ENCODE results near the gene AATK.

AATK gene

DNA sequence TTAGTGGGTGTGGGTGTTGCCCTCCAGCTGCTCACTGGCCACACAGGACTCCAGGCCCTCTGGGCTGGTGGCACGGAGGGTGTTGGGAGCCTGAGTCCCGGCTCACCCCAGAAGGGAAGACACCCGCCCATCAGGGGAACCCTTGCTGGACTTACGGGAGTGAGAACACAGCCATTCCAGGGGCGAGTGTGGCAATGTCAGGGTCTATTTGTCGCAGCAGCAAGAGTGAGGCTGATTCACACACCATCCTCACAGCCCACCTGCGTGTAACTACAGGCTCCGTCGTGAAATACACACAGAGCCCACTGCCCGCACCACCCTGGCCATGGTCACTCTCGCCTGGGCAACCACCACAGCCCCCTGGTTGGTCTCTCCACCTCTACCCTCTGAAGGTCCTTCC is 17.8 kb upstream of the AATK start:
- no peaks in the 10 kb centered on the region for H3K4me1 Mint-ChIP-seq (ENCODE audit: low read depth in 2 of 2)
- H3K27me3 Mint-ChIP-seq: peaks cover 0 to 10% of the 10 kb centered on the region in 2 donors
- no peak for ATAC-seq (replicated peaks)
- peaks cover 2% of the 10 kb centered on the region for H3K36me3 Mint-ChIP-seq (ENCODE audit: insufficient read depth)
- no peak for DNase-seq
- no peak overlapping the region for H3K4me3 Mint-ChIP-seq
- no peaks in the 10 kb centered on the region for H3K9me3 Mint-ChIP-seq
- no peak overlapping the region for H3K27ac Mint-ChIP-seq

DNA sequence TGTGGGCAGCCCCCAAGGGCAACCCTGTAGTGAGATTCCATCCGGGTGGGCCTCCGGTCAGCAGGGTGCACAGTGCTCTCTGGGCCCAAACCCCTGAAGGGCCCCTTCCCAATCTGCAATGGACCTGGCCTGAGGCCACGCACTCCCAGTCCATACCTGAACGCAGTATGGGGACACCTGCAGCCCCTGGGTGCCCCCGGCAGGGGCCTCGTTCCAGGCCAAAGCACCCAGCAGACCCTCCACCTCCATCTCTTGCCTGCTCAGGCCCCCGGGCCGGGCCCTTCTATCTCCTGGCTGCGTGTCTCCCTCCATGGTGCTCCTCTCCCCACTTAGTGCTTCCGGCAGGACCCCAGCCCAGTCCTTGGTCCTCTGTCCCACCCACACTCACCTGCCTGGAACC is 17.3 kb upstream of the AATK start:
- no peak for DNase-seq
- Mint-ChIP-seq H3K4me1 (ENCODE audit: low read depth in 2 of 2) (no peaks in the 10 kb centered on the region), H3K9me3 (no peaks in the 10 kb centered on the region), H3K36me3 (ENCODE audit: insufficient read depth) (peaks cover 2% of the 10 kb centered on the region), H3K27ac (no peak overlapping the region), H3K27me3 (peaks cover 0 to 10% of the 10 kb centered on the region in 2 donors), H3K4me3 (no peak overlapping the region)
- ATAC-seq (replicated peaks): no peak

GRCh38 chr17:81182596-81182995 is 16.6 kb upstream of the AATK start:
- DNase-seq (no peak), ATAC-seq (replicated peaks) (no peak)
- Mint-ChIP-seq H3K4me1 (ENCODE audit: low read depth in 2 of 2) (no peaks in the 10 kb centered on the region), H3K36me3 (ENCODE audit: insufficient read depth) (peaks cover 2% of the 10 kb centered on the region), H3K27me3 (peaks cover 0 to 10% of the 10 kb centered on the region in 2 donors), H3K27ac (no peak overlapping the region), H3K4me3 (no peak overlapping the region), H3K9me3 (no peaks in the 10 kb centered on the region)

DNA sequence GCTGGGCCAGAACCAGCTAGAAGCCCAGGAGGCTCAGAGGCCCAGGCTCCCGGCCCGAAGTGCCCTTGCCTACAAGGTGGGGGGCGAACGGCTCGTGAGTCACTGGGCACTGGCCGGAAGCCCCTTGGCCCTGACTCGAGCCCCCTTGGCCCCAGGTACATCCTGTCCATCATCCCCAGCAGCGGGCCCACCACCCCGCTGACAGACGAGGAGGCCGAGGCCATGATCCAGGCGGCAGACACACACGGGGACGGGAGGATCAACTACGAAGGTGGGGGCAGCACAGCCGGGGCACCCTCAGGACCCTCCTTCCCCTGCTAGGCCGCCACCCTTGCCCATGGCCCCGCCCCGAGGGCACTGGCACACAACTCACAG is 15.8 kb upstream of the AATK start:
- Mint-ChIP-seq H3K4me3 (no peak overlapping the region), H3K27ac (no peak overlapping the region), H3K27me3 (peaks cover 0 to 10% of the 10 kb centered on the region in 2 donors), H3K36me3 (ENCODE audit: insufficient read depth) (peaks cover 2% of the 10 kb centered on the region), H3K9me3 (no peaks in the 10 kb centered on the region), H3K4me1 (ENCODE audit: low read depth in 2 of 2) (no peaks in the 10 kb centered on the region)
- DNase-seq (no peak), ATAC-seq (replicated peaks) (no peak)

- DNase-seq (no peak), ATAC-seq (replicated peaks) (no peak)
- peaks cover 0 to 10% of the 10 kb centered on the region in 2 donors for H3K27me3 Mint-ChIP-seq
- H3K4me3 Mint-ChIP-seq: no peak overlapping the region
- no peaks in the 10 kb centered on the region for H3K4me1 Mint-ChIP-seq (ENCODE audit: low read depth in 2 of 2)
- H3K9me3 Mint-ChIP-seq: no peaks in the 10 kb centered on the region
- no peak overlapping the region for H3K27ac Mint-ChIP-seq
- H3K36me3 Mint-ChIP-seq (ENCODE audit: insufficient read depth): peaks cover 2% of the 10 kb centered on the region
Observed at GRCh38 chr17:81180836-81181810, 15.1 kb upstream of the AATK start.

DNA sequence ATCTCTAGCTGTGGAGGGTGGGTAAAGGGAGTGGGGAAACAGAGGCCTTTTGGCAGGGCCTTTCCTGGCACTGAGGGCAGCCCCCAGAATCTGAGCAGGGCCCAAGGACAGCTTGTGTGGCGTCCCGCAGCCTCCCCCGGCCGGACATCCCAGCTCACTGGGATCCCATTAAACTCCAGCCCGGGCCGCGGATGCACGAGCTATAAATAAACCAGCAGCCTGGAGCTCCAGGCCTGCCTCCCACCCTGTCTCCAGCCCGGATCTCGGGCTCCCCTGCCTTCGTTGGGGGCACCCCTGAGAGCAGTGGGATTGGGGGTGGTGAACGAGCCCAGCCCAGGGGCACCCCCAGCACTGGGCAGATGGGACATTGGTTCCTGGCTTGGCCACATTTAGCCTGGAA is 13.8 kb upstream of the AATK start:
- Mint-ChIP-seq H3K27me3 (peaks cover 0 to 10% of the 10 kb centered on the region in 2 donors), H3K36me3 (ENCODE audit: insufficient read depth) (no peaks in the 10 kb centered on the region), H3K27ac (no peak overlapping the region), H3K4me3 (no peak overlapping the region), H3K9me3 (no peaks in the 10 kb centered on the region), H3K4me1 (ENCODE audit: low read depth in 2 of 2) (no peaks in the 10 kb centered on the region)
- ATAC-seq (replicated peaks): no peak
- no peak for DNase-seq

DNA sequence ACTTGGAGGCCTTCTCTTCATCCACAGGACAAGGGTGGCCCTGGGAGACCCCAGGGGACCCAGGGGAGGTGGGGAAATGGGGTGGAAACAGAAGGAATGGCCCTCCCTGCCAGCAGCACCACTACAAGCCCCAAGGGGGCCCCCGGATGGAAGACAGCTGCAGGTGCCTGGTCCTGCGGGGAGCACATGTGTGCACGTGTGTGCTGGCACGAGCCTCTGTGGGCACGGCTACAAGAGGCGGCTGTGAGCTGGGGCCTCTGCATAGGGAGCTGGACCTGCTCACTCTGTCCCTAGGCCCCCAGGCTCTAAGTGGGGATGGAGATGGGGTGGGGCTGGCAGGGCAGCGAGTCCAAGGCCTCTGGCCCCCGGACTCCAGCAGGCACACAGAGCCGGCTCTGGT is 13.2 kb upstream of the AATK start:
- no peaks in the 10 kb centered on the region for H3K4me1 Mint-ChIP-seq (ENCODE audit: low read depth in 2 of 2)
- no peaks in the 10 kb centered on the region for H3K9me3 Mint-ChIP-seq
- ATAC-seq (replicated peaks) (no peak), DNase-seq (no peak)
- H3K36me3 Mint-ChIP-seq (ENCODE audit: insufficient read depth): no peaks in the 10 kb centered on the region
- H3K4me3 Mint-ChIP-seq: no peak overlapping the region
- H3K27me3 Mint-ChIP-seq: peaks cover 0 to 5% of the 10 kb centered on the region in 2 donors
- no peak overlapping the region for H3K27ac Mint-ChIP-seq

DNA sequence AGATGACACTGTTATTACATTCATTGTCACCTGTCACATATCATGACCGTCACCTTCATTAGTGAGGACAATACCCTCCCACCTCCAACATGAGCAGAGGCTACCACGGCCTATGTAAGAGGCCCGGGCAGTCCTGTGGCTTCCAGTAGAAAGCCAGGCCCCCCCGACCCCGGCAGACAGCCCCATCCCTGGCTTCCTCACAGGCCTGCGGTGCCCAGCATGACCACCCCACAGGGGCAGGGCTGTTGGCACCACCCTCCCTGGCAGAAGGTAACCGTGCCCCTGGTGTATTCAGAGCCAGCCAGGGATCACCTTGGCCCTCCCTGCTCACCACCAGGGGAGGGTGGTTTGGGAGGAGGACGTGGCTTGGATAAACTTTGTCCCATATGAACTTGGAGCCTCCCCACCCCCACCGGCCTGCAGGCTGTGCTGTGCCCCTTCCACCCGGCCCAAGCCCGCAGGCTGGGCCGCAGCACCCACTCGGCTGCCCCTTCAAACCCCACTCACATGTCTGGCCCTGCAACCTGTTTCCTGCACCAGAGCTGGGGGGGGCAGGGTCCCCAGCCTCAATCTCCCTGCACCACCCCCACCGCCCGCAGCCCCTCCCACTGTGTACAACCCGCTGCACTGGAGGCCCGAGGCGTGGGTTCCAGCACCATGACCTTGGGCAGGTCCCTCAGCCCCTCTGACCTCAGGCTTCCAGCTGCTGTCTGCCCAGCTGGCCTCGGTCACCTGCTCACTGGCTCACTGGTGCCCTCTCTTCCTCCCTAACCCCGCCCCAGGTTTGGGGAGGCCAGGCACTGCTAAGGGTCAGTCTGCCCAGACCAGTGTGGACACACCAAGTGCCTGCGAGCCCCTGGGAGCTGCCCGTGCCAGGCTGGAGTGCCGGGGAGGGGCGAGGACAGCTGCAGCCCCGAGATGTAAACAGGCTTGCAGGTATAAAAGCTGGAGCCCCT is 12.4 kb upstream of the AATK start:
- Mint-ChIP-seq H3K36me3 (ENCODE audit: insufficient read depth) (no peaks in the 10 kb centered on the region), H3K4me1 (ENCODE audit: low read depth in 2 of 2) (no peaks in the 10 kb centered on the region), H3K4me3 (no peak overlapping the region), H3K27me3 (no peaks in the 10 kb centered on the region), H3K27ac (no peak overlapping the region), H3K9me3 (no peaks in the 10 kb centered on the region)
- no peak for DNase-seq
- ATAC-seq (replicated peaks): no peak

DNA sequence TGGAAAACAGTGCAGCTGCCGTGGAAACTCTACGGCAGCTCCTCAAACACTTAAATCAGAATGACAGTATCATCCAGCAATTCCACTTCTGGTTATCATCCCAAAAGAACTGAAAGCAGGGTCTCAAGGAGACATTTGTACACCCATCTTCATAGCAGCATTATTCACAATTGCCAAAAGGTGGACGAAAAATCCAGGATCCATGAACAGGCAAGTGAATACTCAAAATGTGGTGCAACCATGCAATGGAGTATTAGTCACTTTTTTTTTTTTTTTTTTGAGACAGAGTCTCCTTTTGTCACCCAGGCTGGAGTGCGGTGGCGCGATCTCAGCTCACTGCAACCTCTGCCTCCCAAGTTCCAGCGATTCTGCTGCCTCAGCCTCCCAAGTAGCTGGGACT is 10.6 kb upstream of the AATK start:
- Mint-ChIP-seq H3K27me3 (no peaks in the 10 kb centered on the region), H3K4me1 (ENCODE audit: low read depth in 2 of 2) (no peaks in the 10 kb centered on the region), H3K4me3 (no peak overlapping the region), H3K27ac (no peak overlapping the region), H3K36me3 (ENCODE audit: insufficient read depth) (no peaks in the 10 kb centered on the region), H3K9me3 (no peaks in the 10 kb centered on the region)
- ATAC-seq (replicated peaks) (no peak), DNase-seq (no peak)

DNA sequence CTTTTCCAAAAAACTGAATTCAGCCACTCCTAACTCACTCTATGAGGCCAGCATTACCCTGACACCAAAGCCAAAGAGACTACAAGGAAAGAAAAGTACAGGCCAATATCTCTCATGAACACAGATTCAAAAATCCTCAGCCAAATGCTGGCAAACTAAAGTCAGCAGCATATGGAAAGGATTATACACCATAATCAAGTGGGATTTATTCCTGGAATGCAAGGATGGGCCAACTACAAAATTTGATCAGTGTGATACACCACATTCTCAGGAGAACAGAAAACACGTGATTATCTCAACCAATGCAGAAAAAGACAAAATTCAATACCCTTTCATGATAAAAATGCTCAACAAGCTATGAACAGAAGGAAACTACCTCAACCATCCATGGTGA is 7.7 kb upstream of the AATK start:
- H3K36me3 Mint-ChIP-seq (ENCODE audit: insufficient read depth): no peaks in the 10 kb centered on the region
- no peaks in the 10 kb centered on the region for H3K27me3 Mint-ChIP-seq
- H3K9me3 Mint-ChIP-seq: no peaks in the 10 kb centered on the region
- no peak overlapping the region for H3K4me3 Mint-ChIP-seq
- DNase-seq (no peak), ATAC-seq (replicated peaks) (no peak)
- no peaks in the 10 kb centered on the region for H3K4me1 Mint-ChIP-seq (ENCODE audit: low read depth in 2 of 2)
- H3K27ac Mint-ChIP-seq: no peak overlapping the region

GRCh38 chr17:81173052-81173761 is 7.2 kb upstream of the AATK start:
- ATAC-seq (replicated peaks) (no peak), DNase-seq (no peak)
- H3K9me3 Mint-ChIP-seq: no peaks in the 10 kb centered on the region
- H3K27me3 Mint-ChIP-seq: no peaks in the 10 kb centered on the region
- no peak overlapping the region for H3K4me3 Mint-ChIP-seq
- no peaks in the 10 kb centered on the region for H3K36me3 Mint-ChIP-seq (ENCODE audit: insufficient read depth)
- H3K27ac Mint-ChIP-seq: no peak overlapping the region
- H3K4me1 Mint-ChIP-seq (ENCODE audit: low read depth in 2 of 2): no peaks in the 10 kb centered on the region

- Mint-ChIP-seq H3K36me3 (ENCODE audit: insufficient read depth) (no peaks in the 10 kb centered on the region), H3K27ac (no peak overlapping the region), H3K27me3 (peaks cover 0 to 5% of the 10 kb centered on the region in 2 donors), H3K4me1 (ENCODE audit: low read depth in 2 of 2) (no peaks in the 10 kb centered on the region), H3K4me3 (no peak overlapping the region), H3K9me3 (no peaks in the 10 kb centered on the region)
- no peak for ATAC-seq (replicated peaks)
- DNase-seq: no peak
Observed at GRCh38 chr17:81171941-81172340, 5.9 kb upstream of the AATK start.

DNA sequence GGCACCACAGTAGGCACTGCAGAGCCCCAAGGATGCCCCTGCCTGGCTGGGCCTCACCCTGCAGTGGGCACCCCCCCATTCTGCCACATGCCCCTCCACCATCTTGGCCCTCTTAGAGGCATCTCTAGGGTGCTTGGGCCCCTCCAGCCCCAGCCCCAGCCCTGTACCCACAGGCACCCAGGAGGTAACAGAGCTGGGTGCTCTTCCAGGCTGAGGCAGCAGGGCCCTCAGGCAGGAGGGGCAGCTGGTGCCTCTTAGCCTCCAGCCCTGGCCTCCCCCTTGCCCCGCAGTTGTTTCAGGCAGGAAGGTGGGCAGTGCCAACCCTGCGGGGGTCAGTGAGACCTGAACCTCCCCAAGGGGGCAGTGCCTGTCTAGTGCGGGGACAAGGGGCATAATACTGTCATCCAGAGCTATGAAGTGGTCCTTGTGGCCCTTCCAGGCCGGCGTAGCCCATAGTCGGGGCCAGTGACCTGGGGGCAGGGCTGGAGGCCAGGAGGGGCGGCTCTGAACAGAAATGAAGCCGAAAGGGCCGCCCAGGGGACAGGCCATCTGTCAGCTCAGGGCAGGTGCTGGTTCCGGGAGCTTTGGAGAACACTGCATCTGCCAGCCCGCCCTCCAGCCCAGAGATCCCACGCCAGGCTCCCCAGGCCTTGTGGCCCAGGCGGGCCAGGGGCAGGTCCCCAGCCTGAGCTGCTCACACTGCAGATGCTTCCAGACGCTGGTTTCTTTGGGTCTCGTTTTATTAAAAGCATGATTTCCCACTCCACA is 4.9 kb upstream of the AATK start:
- DNase-seq (no peak), ATAC-seq (replicated peaks) (no peak)
- H3K4me1 Mint-ChIP-seq (ENCODE audit: low read depth in 2 of 2): no peaks in the 10 kb centered on the region
- H3K36me3 Mint-ChIP-seq (ENCODE audit: insufficient read depth): no peaks in the 10 kb centered on the region
- H3K4me3 Mint-ChIP-seq: no peak overlapping the region
- H3K9me3 Mint-ChIP-seq: no peaks in the 10 kb centered on the region
- no peak overlapping the region for H3K27ac Mint-ChIP-seq
- H3K27me3 Mint-ChIP-seq: peaks cover 0 to 7% of the 10 kb centered on the region in 2 donors
